ENCODE results near the gene LDLRAD1.
"Not testable (repeated sequence)": the region's sequence is repeated elsewhere in the genome, so short reads cannot be mapped to it uniquely, and the experiment has no call there.

The LDLRAD1 gene

GRCh38 chr1:53981220-53981619 is 36.8 kb downstream of the LDLRAD1 start:
- no peak overlapping the region for H3K27ac ChIP-seq
- TF ChIP-seq, protein P1, sequence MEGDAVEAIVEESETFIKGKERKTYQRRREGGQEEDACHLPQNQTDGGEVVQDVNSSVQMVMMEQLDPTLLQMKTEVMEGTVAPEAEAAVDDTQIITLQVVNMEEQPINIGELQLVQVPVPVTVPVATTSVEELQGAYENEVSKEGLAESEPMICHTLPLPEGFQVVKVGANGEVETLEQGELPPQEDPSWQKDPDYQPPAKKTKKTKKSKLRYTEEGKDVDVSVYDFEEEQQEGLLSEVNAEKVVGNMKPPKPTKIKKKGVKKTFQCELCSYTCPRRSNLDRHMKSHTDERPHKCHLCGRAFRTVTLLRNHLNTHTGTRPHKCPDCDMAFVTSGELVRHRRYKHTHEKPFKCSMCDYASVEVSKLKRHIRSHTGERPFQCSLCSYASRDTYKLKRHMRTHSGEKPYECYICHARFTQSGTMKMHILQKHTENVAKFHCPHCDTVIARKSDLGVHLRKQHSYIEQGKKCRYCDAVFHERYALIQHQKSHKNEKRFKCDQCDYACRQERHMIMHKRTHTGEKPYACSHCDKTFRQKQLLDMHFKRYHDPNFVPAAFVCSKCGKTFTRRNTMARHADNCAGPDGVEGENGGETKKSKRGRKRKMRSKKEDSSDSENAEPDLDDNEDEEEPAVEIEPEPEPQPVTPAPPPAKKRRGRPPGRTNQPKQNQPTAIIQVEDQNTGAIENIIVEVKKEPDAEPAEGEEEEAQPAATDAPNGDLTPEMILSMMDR (conservative IDR thresholded peaks at IDR 0.05), result no peak

- TF ChIP-seq, protein P1 (conservative IDR thresholded peaks at IDR 0.05), result no peak
- no peak overlapping the region for H3K27ac ChIP-seq
These were observed 38.1 kb downstream of the LDLRAD1 start for GRCh38 chr1:53979712-53980450.

- TF ChIP-seq, protein P1 (conservative IDR thresholded peaks at IDR 0.05), result no peak
- H3K27ac ChIP-seq, result no peak overlapping the region
These were observed 42.1 kb downstream of the LDLRAD1 start for GRCh38 chr1:53975861-53976260.

DNA sequence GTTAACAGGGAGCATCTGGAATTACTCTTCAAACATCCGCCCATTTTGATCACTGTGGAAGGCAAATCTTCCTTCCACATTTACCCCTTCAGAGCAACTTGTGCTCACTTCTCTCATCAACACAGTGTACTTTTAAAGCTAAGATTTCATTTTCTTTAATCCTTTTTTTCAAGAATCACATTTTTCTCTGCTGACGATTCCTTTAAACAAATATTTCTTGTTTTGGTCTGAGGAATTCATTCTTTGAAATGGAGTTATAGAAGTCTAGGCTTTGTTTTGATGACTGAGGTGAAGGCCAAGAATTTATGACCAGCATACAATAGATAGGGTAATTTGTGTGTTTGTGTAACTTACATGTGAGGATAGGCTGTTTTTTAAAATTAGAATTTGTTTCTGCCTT is 46.3 kb downstream of the LDLRAD1 start:
- H3K27ac ChIP-seq, result no peak overlapping the region
- TF ChIP-seq, protein P1 (conservative IDR thresholded peaks at IDR 0.05), result no peak

GRCh38 chr1:53969323-53969722 is 48.7 kb downstream of the LDLRAD1 start:
- not testable (repeated sequence) for H3K27ac ChIP-seq

DNA sequence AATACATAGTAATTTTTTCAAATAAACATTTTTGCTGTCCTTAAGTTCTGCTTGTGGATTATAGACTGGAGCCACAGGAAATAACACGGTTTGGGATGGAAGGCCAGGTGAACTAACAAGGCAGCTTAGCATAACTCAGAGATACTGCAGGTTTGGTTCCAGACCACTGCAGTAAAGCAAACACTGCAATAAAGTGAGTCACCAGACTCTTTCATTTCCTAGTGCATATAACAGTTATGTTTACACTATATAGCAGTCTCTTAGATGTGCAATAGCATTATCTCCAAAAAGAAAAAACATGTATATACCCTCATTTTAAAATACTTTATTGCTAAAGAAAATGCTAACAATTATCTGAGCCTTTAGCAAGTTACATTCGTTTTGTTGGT is 49.9 kb downstream of the LDLRAD1 start:
- peak overlapping the region; percentile 34; the same call in 1 of the 2 replicates for H3K27ac ChIP-seq
- TF ChIP-seq, protein P1 (conservative IDR thresholded peaks at IDR 0.05), result no peak

DNA sequence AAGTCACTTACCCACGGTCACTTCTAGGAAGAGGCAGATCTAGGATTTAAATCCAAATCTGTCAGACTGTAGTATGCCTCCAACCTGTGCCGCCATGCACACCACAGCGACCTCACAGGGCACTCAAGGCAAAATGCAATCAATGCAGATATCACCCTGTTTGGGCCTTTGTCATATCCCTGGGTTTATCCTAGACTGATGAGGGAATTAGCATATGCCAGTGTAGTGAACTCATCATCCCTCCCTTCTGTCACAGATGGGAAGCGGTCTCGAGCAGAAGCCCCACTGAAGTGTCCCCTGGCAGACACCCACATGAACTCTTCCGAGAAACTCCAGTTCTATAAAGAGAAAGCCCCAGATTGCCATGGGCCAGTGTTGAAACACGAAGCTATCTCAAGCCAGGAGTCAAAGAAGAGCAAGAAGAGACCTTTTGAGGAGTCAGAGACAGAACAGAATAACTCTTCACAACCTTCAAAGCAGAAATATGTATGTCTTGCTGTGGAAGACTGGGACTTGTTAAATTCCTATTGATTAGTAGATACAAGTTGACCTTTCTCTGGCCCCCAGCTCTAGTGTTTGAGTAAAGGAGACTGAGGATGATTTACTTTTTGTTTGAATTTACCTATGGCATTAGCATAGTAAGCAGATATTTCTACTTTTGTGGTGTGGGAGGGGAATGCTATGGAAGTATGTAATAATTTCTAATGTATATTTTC is 50.4 kb downstream of the LDLRAD1 start:
- H3K27ac ChIP-seq, result peak overlapping the region; percentile 34; the same call in 1 of the 2 replicates
- TF ChIP-seq, protein P1 (conservative IDR thresholded peaks at IDR 0.05), result no peak; the same call in 1 of the 2 replicates

DNA sequence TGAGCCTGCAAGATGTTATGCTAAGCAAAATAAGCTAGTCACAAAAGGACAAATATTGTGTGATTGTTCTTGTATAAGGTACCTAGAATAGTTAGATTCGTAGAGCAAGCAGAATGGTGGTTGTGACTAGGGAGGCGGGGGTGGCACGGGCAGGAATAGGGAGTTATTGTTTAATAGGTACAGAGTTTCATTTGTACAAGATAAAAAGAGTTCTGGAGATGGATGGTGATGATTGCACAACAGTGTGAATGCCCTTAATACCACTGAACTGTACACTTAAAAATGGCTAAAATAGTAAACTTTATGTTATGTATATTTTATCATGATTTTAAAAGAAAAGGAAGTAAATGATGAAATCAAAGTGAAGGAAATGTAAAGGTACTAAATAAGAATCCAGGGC is 51.2 kb downstream of the LDLRAD1 start:
- H3K27ac ChIP-seq, result no peak overlapping the region
- TF ChIP-seq, protein P1 (conservative IDR thresholded peaks at IDR 0.05), result no peak

All from VCaP (cell line).